ENCODE measurements around the gene TIPARP. TPM values are rescaled to one million over a fixed set of nuclear protein-coding genes. Genes with fewer than 3 reads are reported as not detected.

Gene TIPARP
- total RNA-seq, 6 experiments from 2014 or later = 60.6 to 78.0 (median 67.4) TPM

DNA sequence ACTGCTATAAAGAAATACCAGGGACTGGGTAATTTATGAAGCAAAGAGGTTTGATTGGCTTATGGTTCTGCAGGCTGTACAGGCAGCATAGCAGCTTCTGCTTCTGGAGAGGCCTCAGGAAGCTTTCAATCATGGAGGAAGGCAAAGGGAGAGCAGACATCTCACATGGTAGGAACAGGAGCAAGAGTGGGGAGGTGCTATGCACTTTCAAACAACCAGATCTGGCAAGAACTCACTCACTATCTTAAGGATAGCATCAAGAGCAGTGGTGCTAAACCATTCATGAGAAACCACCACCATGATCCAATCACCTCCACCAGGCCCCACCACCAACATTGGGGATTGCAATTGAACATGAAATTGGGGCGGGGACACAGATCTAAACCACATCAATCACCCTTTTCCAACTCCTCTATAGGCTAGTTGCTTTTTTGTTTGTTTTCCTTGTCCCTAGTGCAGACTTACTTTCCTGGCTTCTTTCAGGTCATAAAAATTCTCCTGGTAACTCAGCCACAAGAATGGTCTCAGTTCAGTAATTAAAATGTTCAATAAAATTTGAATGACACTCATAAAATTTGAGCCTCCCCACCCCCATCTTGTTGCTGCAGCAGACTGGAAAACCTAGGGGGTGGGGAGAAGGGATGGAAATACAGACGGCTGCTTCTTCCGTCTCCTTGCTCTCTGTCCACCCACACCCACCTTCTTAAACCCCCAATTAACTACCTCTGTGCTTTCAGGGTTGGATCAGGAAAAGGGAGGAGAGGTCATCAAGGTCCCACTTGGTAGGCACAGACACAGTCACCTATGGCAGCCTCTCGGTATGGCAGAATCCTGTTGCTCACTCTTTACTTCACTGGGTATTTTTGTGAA is 16.3 kb upstream of the TIPARP start:
- H3K9me3 Mint-ChIP-seq = no peaks in the 10 kb centered on the region
- TF ChIP-seq, protein P1, sequence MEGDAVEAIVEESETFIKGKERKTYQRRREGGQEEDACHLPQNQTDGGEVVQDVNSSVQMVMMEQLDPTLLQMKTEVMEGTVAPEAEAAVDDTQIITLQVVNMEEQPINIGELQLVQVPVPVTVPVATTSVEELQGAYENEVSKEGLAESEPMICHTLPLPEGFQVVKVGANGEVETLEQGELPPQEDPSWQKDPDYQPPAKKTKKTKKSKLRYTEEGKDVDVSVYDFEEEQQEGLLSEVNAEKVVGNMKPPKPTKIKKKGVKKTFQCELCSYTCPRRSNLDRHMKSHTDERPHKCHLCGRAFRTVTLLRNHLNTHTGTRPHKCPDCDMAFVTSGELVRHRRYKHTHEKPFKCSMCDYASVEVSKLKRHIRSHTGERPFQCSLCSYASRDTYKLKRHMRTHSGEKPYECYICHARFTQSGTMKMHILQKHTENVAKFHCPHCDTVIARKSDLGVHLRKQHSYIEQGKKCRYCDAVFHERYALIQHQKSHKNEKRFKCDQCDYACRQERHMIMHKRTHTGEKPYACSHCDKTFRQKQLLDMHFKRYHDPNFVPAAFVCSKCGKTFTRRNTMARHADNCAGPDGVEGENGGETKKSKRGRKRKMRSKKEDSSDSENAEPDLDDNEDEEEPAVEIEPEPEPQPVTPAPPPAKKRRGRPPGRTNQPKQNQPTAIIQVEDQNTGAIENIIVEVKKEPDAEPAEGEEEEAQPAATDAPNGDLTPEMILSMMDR (IDR thresholded peaks at IDR 0.05) = no peak
- no peaks in the 10 kb centered on the region for H3K36me3 Mint-ChIP-seq (ENCODE audit: low read depth)
- H3K27me3 Mint-ChIP-seq (ENCODE audit: insufficient read depth) = no peaks in the 10 kb centered on the region; the same call in 1 of the 2 replicates
- H3K4me1 Mint-ChIP-seq (ENCODE audit: low read depth) = no peaks in the 10 kb centered on the region; the same call in 1 of the 2 replicates
- no peak for DNase-seq
- H3K27ac Mint-ChIP-seq = no peak overlapping the region
- H3K4me3 Mint-ChIP-seq = no peak overlapping the region

- TF ChIP-seq, protein P1 (IDR thresholded peaks at IDR 0.05) = no peak
Observed at GRCh38 chr3:156658732-156659090, 15.7 kb upstream of the TIPARP start.

GRCh38 chr3:156659260-156659659 is 15.1 kb upstream of the TIPARP start:
- DNase-seq = no peak
- Mint-ChIP-seq H3K4me3 (no peak overlapping the region), H3K27me3 (ENCODE audit: insufficient read depth) (no peaks in the 10 kb centered on the region; the same call in 1 of the 2 replicates), H3K27ac (no peak overlapping the region), H3K4me1 (ENCODE audit: low read depth) (peaks cover 2% of the 10 kb centered on the region), H3K9me3 (no peaks in the 10 kb centered on the region), H3K36me3 (ENCODE audit: low read depth) (no peaks in the 10 kb centered on the region)
- TF ChIP-seq, protein P1 (IDR thresholded peaks at IDR 0.05) = no peak

More at GRCh38 chr3:156658732-156659090, 15.7 kb upstream of the TIPARP start:
- no peak for DNase-seq
- Mint-ChIP-seq H3K27ac (no peak overlapping the region), H3K9me3 (no peaks in the 10 kb centered on the region), H3K4me3 (no peak overlapping the region), H3K36me3 (ENCODE audit: low read depth) (no peaks in the 10 kb centered on the region), H3K4me1 (ENCODE audit: low read depth) (no peaks in the 10 kb centered on the region; the same call in 1 of the 2 replicates), H3K27me3 (ENCODE audit: insufficient read depth) (no peaks in the 10 kb centered on the region; the same call in 1 of the 2 replicates)

DNA sequence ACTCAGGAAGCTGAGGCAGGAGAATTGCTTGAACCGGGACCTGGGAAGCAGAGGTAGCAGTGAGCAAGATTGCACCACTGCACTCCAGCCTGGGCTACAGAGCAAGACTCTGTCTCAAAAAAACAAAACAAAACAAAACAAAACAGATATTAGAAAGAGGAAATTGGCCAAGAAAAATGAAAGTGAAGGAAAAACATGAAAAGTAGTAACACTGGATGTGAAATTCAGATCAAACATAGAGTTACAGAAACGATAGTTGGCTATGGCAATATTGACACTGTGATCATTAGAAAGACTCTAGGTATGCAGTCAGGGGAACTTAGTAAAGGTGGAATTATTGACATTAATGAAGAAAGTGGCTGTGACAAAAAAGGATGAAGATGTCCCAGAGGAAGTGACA is 13.2 kb upstream of the TIPARP start:
- H3K27ac Mint-ChIP-seq = no peak overlapping the region
- TF ChIP-seq, protein P1 (IDR thresholded peaks at IDR 0.05) = no peak
- no peaks in the 10 kb centered on the region; the same call in 1 of the 2 replicates for H3K27me3 Mint-ChIP-seq (ENCODE audit: insufficient read depth)
- peaks cover 21% of the 10 kb centered on the region for H3K4me1 Mint-ChIP-seq (ENCODE audit: low read depth)
- no peaks in the 10 kb centered on the region for H3K9me3 Mint-ChIP-seq
- DNase-seq = no peak
- no peak overlapping the region for H3K4me3 Mint-ChIP-seq
- no peaks in the 10 kb centered on the region for H3K36me3 Mint-ChIP-seq (ENCODE audit: low read depth)

DNA sequence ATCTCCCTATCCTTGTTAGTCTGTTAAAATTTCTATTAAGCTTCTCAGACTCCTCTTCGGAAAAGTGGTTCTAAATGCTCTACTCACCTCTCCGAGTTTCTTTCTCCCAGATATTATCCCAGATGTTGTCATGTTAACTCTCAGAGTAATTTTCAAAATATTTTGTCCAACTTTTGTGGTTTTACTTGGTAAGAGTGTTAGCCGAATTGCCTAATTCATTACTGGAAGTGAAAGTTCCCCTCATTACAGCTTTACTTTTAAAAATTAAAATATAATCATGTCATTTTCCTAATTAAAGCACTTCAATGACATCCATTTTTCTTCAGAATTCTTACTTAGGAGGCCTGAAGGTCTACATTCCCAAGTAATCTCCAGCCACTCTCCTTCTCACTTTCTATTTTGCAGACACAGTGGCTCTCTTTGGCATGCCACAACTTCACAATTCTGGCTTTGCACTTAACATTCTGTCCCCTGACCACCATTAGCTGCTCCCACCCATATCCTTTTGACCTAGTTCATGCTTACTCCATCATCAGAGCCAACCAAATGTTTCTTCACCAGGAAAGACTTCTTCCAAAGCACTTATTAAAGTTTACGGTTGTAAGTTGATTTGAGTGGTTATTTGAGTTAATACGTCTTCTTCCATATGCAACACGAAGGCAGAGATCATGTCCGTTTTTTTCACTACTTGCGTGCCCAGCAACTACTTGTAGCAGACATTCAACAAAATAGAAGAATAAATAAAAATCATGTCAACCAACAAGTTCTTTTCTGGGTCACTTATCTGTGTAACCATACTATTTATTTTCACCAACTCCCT is 10.2 kb upstream of the TIPARP start:
- TF ChIP-seq, protein P1 (IDR thresholded peaks at IDR 0.05) = no peak
- Mint-ChIP-seq H3K4me1 (ENCODE audit: low read depth) (peaks cover 35% of the 10 kb centered on the region), H3K9me3 (no peaks in the 10 kb centered on the region), H3K27ac (no peak overlapping the region), H3K36me3 (ENCODE audit: low read depth) (no peaks in the 10 kb centered on the region), H3K27me3 (ENCODE audit: insufficient read depth) (no peaks in the 10 kb centered on the region), H3K4me3 (no peak overlapping the region)
- no peak for DNase-seq

All from HFFc6 (cell line).